G401 (cell line): ENCODE results near the gene CNOT3. TPM values are rescaled to one million over a fixed set of nuclear protein-coding genes. Genes with fewer than 3 reads are reported as not detected.

ENCODE experiments used
- DNase-seq: peaks from one replicate; pipeline ENCODE4 v3.0.0-alpha.2; 2015; ENCODE audit warnings: low spot score
- in situ Hi-C: cut with HindIII; loops from 2 replicates; pipeline ENCODE4 v1.10.0; 2016; ENCODE audit warnings: low sequenced_read_pairs, mixed read lengths
- total RNA-seq: library from RNA; depleted of rRNA; stranded (reverse); fragments of >200 nt; shearing (Covaris generic); gene quantifications from 2 replicates; pipeline ENCODE4 v1.2.3, GENCODE V29; 2014

The CNOT3 gene
- total RNA-seq, 1 experiment from 2014 or later = 11.6 TPM

- peak; percentile 97 for DNase-seq
- in situ Hi-C loops = no loop called here
Measured at GRCh38 chr19:54115109-54116063, 22.2 kb upstream of the CNOT3 start, which contains the start of the genes PRPF31 and TFPT. TSS of gene PRPF31 (plus strand) at chr19:54115754. CDS start at chr19:54118279, 2,525 bp downstream. TSS of gene TFPT (minus strand) at chr19:54115657. CDS start at chr19:54115269, 388 bp downstream.

GRCh38 chr19:54121259-54121658, 16.3 kb upstream of the CNOT3 start:
- in situ Hi-C loops = no loop called here
- no peak for DNase-seq

GRCh38 chr19:54123682-54124081, 13.9 kb upstream of the CNOT3 start:
- no peak for DNase-seq
- in situ Hi-C loops = no loop called here

GRCh38 chr19:54124393-54124792, 13.2 kb upstream of the CNOT3 start:
- in situ Hi-C loops = no loop called here

DNA sequence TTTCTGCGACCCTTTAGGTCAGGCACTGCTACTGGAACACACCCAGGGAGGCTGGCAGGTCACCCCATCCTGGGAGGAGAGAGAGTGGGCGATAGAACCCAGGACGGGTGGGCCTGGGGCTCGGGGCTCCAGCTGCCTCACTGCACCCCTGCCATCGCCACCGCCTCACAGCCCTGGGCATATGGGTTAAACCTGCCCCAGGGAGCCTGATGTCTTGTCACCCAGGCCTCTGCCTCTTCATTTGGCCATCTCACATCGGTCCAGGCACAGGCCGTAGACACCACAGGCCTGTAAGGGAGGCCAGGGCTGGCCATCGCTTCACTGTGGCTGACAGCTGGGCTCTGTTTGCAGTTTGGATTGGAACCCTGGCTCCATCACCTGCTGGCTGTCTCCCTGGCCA, 11.8 kb upstream of the CNOT3 start:
- in situ Hi-C loops = no loop called here
- no peak for DNase-seq

More at GRCh38 chr19:54124393-54124792, 13.2 kb upstream of the CNOT3 start:
- no peak for DNase-seq

- no peak for DNase-seq
- in situ Hi-C loops = no loop called here
Measured at GRCh38 chr19:54127688-54128440, 9.7 kb upstream of the CNOT3 start.

GRCh38 chr19:54128441-54128725, 9.2 kb upstream of the CNOT3 start:
- DNase-seq = no peak
- in situ Hi-C loops = no loop called here

DNA sequence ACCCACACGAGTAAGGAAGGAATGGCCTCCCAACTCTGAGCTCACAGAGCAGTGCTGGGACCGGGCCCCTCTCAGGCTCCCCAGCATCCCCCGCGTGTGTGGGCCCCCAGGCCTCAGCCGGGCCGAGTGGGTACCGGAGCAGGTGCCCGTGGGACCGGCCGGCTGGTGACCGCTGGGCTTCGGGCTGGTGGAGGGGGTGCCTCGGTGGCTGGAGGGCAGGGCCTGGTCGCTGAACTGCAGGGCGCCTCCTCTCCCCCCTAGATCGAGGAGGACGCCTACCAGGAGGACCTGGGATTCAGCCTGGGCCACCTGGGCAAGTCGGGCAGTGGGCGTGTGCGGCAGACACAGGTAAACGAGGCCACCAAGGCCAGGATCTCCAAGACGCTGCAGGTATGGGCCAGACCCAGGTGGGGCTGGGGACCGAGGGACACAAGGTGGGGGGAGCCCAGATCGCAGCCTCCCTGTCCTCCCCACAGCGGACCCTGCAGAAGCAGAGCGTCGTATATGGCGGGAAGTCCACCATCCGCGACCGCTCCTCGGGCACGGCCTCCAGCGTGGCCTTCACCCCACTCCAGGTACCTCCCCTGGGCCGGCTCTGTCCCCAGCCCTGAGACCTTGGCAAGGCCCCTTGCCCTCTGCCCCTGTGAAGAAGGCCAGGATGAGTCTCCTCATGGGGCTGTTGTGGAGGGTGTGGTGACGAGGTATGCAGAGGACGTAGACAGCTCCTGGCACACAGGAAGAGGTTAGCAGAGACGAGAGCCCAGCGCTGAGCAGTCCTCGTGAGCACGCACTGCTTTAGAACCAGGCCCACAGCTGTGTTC, 8.6 kb upstream of the CNOT3 start:
- no peak for DNase-seq
- in situ Hi-C loops = no loop called here

DNA sequence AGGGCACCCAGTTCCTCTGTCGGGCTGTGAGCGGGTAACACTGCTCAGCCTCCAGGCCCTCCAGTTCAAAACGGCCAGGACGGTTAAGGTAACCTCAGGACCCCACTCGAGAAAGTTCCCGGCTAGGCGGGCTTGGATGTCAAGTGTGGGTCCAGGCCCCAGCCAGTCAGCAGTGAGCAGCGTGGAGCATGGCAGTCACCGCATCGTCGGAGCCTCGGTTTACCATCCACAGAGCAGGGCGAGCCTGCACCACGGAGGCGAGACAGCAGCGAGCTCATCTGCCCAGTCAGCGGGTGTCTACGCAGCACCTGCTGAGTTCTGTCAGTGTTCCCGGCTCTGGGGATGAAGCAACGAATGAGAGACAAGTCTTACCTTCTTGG, 8.0 kb upstream of the CNOT3 start:
- in situ Hi-C loops = no loop called here
- DNase-seq = no peak

DNA sequence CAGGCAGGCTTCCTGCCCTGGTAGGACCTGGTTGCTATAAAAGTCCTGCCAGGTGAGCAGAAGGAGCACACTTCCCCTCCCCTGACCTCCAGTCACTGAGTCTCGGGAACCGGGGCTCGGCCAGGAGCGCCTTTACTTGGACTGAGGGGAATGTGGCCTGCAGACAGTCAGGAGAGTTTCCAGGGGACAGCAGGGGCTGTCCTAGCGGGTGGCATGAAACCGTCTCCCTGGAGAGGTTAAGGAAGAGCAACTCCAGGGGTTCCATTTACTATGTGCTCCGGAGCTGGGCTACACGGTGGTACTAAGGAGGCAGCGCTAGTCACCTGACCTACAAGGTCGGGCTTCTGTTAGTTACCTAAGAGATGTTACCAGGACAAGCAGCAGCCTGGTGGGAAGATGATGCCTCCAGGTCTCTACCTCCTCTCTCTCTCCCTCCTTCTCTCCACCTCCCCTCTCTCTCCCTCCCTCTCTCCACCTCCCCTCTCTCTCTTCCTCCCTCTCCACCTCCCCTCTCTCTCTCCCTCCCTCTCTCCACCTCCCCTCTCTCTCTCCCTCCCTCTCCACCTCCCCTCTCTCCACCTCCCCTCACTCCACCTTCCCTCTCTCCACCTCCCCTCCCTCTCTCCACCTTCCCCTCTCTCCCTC, 4.1 kb upstream of the CNOT3 start:
- no peak for DNase-seq
- in situ Hi-C loops = no loop called here

GRCh38 chr19:54133957-54134590, 3.5 kb upstream of the CNOT3 start:
- DNase-seq = no peak
- in situ Hi-C loops = no loop called here

GRCh38 chr19:54136086-54136863, 1.3 kb upstream of the CNOT3 start:
- no peak for DNase-seq

GRCh38 chr19:54136864-54137698, 481 bp upstream of the CNOT3 start:
- DNase-seq = peak; percentile 100
- in situ Hi-C loops = no loop called here

More at GRCh38 chr19:54136086-54136863, 1.3 kb upstream of the CNOT3 start:
- in situ Hi-C loops = no loop called here

DNA sequence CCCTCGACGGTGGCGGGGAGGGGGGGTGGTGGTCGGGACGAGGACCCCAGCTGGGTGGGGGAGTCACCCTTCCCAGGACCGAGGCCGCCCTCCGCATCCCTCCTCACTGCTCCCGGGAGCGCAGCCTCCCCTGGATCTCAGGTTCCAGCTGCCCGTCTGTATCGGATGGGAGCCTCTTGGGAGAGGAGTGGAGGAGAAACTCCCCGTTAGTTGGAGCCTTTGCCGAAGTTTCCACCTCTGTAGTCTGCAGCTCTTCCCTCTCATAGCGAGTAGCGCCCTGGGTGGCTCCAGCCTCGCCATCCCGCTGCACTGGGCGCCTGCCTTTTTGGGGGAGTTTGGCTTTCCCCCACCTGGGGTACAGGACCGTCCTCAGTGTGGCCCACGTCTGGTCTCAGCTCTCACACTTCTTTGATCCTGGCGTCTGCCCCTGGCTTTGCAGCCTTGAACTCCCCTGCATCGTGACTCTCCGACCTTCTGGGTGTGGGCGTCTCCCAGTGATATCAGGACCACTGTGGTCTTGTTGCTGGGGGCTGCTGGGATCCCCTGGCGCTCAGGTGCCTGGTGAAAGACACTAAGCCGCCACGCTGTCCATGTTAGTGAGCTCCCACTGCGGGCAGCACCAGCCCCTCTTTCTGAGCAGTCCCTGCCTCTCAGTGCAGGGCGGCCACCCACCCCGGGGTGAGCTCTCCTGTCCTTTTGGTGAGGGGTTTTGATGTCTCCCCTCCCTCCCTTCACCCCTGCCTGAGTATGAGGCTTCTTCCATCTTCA, 1.1 kb downstream of the CNOT3 start:
- in situ Hi-C loops = no loop called here
- no peak for DNase-seq

DNA sequence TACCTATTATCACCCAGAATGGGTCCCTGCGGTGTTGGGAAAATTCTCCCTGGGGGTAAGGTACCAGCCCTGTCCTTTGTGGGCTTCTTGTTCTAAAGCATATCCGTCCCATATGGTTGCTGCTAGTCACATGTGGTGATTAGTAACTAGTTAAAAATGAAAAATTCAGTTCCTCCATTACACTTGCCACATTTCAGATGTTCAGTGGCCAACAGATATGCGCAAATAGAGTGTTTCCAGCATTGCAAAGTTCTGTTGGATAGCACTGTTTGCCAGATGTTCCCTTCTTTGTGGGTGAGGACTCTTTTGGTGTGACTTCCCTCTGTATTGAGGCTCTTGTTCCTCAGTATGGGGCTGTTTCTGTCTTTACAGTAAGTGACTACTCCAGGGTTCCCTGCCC, 3.8 kb downstream of the CNOT3 start:
- in situ Hi-C loops = no loop called here
- no peak for DNase-seq

- in situ Hi-C loops = no loop called here
Measured at GRCh38 chr19:54142166-54142780, 4.7 kb downstream of the CNOT3 start.

More at GRCh38 chr19:54142166-54142780, 4.7 kb downstream of the CNOT3 start:
- DNase-seq = no peak
